OCI-LY1 (cell line): ENCODE results near the gene MED27.

Experiments used
- H2AFZ ChIP-seq: fragments of 200-600 bp; sonication (generic), shearing (Covaris generic); 2 replicates; pipeline ENCODE4 v1.6.0; 2014; ENCODE audit warnings: antibody characterized with exemption, mild to moderate bottlenecking, low read length
- H3F3A ChIP-seq: fragments of 200-600 bp; sonication (generic), shearing (Covaris generic); 2 replicates; pipeline ENCODE4 v1.6.0; 2014; ENCODE audit warnings: mild to moderate bottlenecking, antibody characterized with exemption, low read length, moderate library complexity; ENCODE audit not compliant: insufficient read depth
- H3K27ac ChIP-seq: fragments of 200-600 bp; sonication (generic); 2 replicates; pipeline ENCODE4 v1.5.1; 2014; ENCODE audit warnings: low read length, mixed run types, mild to moderate bottlenecking, low read depth; ENCODE audit not compliant: poor library complexity, severe bottlenecking
- H3K27me3 ChIP-seq: fragments of 200-600 bp; sonication (generic); 2 replicates; pipeline ENCODE4 v1.6.0; 2014; ENCODE audit warnings: antibody characterized with exemption, mild to moderate bottlenecking, low read length, moderate library complexity; ENCODE audit not compliant: insufficient read depth
- H3K36me3 ChIP-seq: fragments of 200-600 bp; sonication (generic); 2 replicates; pipeline ENCODE4 v1.6.1; 2014; ENCODE audit warnings: mild to moderate bottlenecking, antibody characterized with exemption, low read length, moderate library complexity, mixed read lengths; ENCODE audit not compliant: insufficient read depth
- H3K4me1 ChIP-seq: fragments of 200-600 bp; sonication (generic); 2 replicates; pipeline ENCODE4 v1.5.1; 2014; ENCODE audit warnings: mild to moderate bottlenecking, low read length, moderate library complexity; ENCODE audit not compliant: insufficient read depth, severe bottlenecking
- H3K4me2 ChIP-seq: fragments of 200-600 bp; sonication (generic), shearing (Covaris generic); 2 replicates; pipeline ENCODE4 v1.6.1; 2014; ENCODE audit warnings: low read length
- H3K4me3 ChIP-seq: fragments of 200-600 bp; sonication (generic); 2 replicates; pipeline ENCODE4 v1.5.1; 2014; ENCODE audit warnings: low read length, low read depth, mild to moderate bottlenecking, mixed read lengths; ENCODE audit not compliant: poor library complexity, severe bottlenecking
- H3K79me2 ChIP-seq: fragments of 200-600 bp; shearing (Covaris generic); 2 replicates; pipeline ENCODE4 v1.6.1; 2016; ENCODE audit warnings: mixed run types, low read length, mixed read lengths; ENCODE audit not compliant: insufficient read depth
- H3K9ac ChIP-seq: fragments of 200-600 bp; sonication (generic), shearing (Covaris generic); 2 replicates; pipeline ENCODE4 v1.6.1; 2014; ENCODE audit warnings: mild to moderate bottlenecking, low read length, mixed read lengths
- H3K9me2 ChIP-seq: fragments of 200-600 bp; sonication (generic), shearing (Covaris generic); 2 replicates; pipeline ENCODE4 v1.6.1; 2014; ENCODE audit warnings: low read depth, mild to moderate bottlenecking, low read length, mixed read lengths
- H3K9me3 ChIP-seq: fragments of 200-600 bp; shearing (Covaris generic); 2 replicates; pipeline ENCODE4 v1.6.1; 2014; ENCODE audit warnings: low read length, mixed read lengths
- H4K20me1 ChIP-seq: fragments of 200-600 bp; sonication (generic), shearing (Covaris generic); 2 replicates; pipeline ENCODE4 v1.6.0; 2016; ENCODE audit warnings: mild to moderate bottlenecking, low read length; ENCODE audit not compliant: insufficient read depth
- CTCF ChIP-seq: fragments of 200-600 bp; sonication (generic), shearing (Covaris generic); IDR thresholded peaks from 2 replicates; pipeline ENCODE4 v1.5.1; 2017; ENCODE audit warnings: mild to moderate bottlenecking, antibody characterized with exemption, low read length, moderate library complexity, mixed read lengths
- EZH2 ChIP-seq: fragments of 200-600 bp; sonication (generic), shearing (Covaris generic); IDR thresholded peaks from 2 replicates; pipeline ENCODE4 v1.8.0; 2017; ENCODE audit warnings: borderline replicate concordance, mixed run types, mild to moderate bottlenecking, antibody characterized with exemption, low read length, moderate library complexity, mixed read lengths

The MED27 gene

GRCh38 chr9:132125944-132126679, 46.4 kb upstream of the MED27 start:
- Histone ChIP-seq H3K9me2 (no peaks in the 10 kb centered on the region), H3K79me2 (no peaks in the 10 kb centered on the region), H3K4me1 (no peaks in the 10 kb centered on the region), H3K9ac (no peak overlapping the region), H3F3A (no peaks in the 10 kb centered on the region), H3K36me3 (no peaks in the 10 kb centered on the region), H3K27me3 (no peaks in the 10 kb centered on the region; the same call in 1 of the 2 replicates), H4K20me1 (no peaks in the 10 kb centered on the region), H2AFZ (no peak overlapping the region), H3K27ac (no peak overlapping the region), H3K9me3 (no peaks in the 10 kb centered on the region), H3K4me3 (no peak overlapping the region), H3K4me2 (no peak overlapping the region)
- TF ChIP-seq EZH2: no peak

GRCh38 chr9:132125361-132125760, 45.7 kb upstream of the MED27 start:
- Histone ChIP-seq H3K9me3 (no peaks in the 10 kb centered on the region), H2AFZ (no peak overlapping the region), H3F3A (no peaks in the 10 kb centered on the region), H3K27me3 (no peaks in the 10 kb centered on the region; the same call in 1 of the 2 replicates), H3K4me3 (no peak overlapping the region), H3K27ac (no peak overlapping the region), H3K4me2 (no peak overlapping the region), H4K20me1 (no peaks in the 10 kb centered on the region), H3K4me1 (no peaks in the 10 kb centered on the region), H3K9ac (no peak overlapping the region), H3K9me2 (no peaks in the 10 kb centered on the region), H3K79me2 (no peaks in the 10 kb centered on the region), H3K36me3 (no peaks in the 10 kb centered on the region)
- TF ChIP-seq EZH2 (no peak), CTCF (no peak)

GRCh38 chr9:132124800-132125199, 45.1 kb upstream of the MED27 start:
- Histone ChIP-seq H3K9me2 (no peaks in the 10 kb centered on the region), H3K36me3 (no peaks in the 10 kb centered on the region), H3K79me2 (no peaks in the 10 kb centered on the region), H3K9ac (no peak overlapping the region), H4K20me1 (no peaks in the 10 kb centered on the region), H3K27ac (no peak overlapping the region), H3K9me3 (no peaks in the 10 kb centered on the region), H3K4me3 (no peak overlapping the region), H3F3A (no peaks in the 10 kb centered on the region), H3K4me1 (no peaks in the 10 kb centered on the region), H3K27me3 (no peaks in the 10 kb centered on the region; the same call in 1 of the 2 replicates), H3K4me2 (no peak overlapping the region), H2AFZ (no peak overlapping the region)
- TF ChIP-seq CTCF: no peak
- no peak for TF ChIP-seq EZH2

GRCh38 chr9:132121021-132121420, 41.4 kb upstream of the MED27 start:
- no peak overlapping the region for H3K4me3 ChIP-seq
- no peak overlapping the region for H2AFZ ChIP-seq
- no peaks in the 10 kb centered on the region for H3F3A ChIP-seq
- H3K9me2 ChIP-seq: no peaks in the 10 kb centered on the region
- no peaks in the 10 kb centered on the region for H3K79me2 ChIP-seq
- H3K36me3 ChIP-seq: no peaks in the 10 kb centered on the region; the same call in 1 of the 2 replicates
- no peaks in the 10 kb centered on the region for H3K9me3 ChIP-seq
- H4K20me1 ChIP-seq: no peaks in the 10 kb centered on the region
- TF ChIP-seq CTCF: no peak
- no peak for TF ChIP-seq EZH2
- H3K9ac ChIP-seq: no peak overlapping the region
- H3K4me1 ChIP-seq: no peaks in the 10 kb centered on the region
- H3K27ac ChIP-seq: no peak overlapping the region
- H3K4me2 ChIP-seq: no peak overlapping the region
- H3K27me3 ChIP-seq: no peaks in the 10 kb centered on the region
